GM12892 (cell line): ENCODE measurements around the gene TOMM20L.

Experiments used
- POLR2A ChIP-seq: IDR thresholded peaks from 2 replicates; pipeline ENCODE4 v1.6.1; 2011; ENCODE audit warnings: low read depth, low read length, control low read depth
- POLR2AphosphoS5 ChIP-seq: IDR thresholded peaks from 2 replicates; pipeline ENCODE4 v1.6.1; 2011; ENCODE audit warnings: low read depth, low read length, control low read depth
- TAF1 ChIP-seq: IDR thresholded peaks from 2 replicates; pipeline ENCODE4 v1.6.1; 2011; ENCODE audit warnings: low read depth, mild to moderate bottlenecking, control low read depth, low read length, borderline replicate concordance

GRCh38 chr14:58362798-58363412, 32.8 kb upstream of the TOMM20L start:
- TF ChIP-seq POLR2A (no peak), POLR2AphosphoS5 (no peak), TAF1 (no peak)
